GM12878 (cell line): ENCODE data around the gene PTPRD.

Experiments
- CREB1 ChIP-seq: IDR thresholded peaks from 2 replicates; pipeline ENCODE4 v1.6.1; 2012; ENCODE audit warnings: low read depth, mild to moderate bottlenecking, inconsistent platforms
- FOXK2 ChIP-seq: fragments of 450-650 bp; IDR thresholded peaks from 2 replicates; pipeline ENCODE4 v1.6.1; 2017; ENCODE audit warnings: mild to moderate bottlenecking, moderate library complexity
- JUND ChIP-seq: IDR thresholded peaks from 2 replicates; pipeline ENCODE4 v1.6.1; 2012; ENCODE audit warnings: low read depth, mild to moderate bottlenecking, low read length, improper control_type of control experiment, moderate library complexity
- MEF2A ChIP-seq: IDR thresholded peaks from 2 replicates; pipeline ENCODE4 v1.6.1; 2011; ENCODE audit warnings: low read depth, mild to moderate bottlenecking, low read length, moderate library complexity; ENCODE audit not compliant: insufficient read depth
- MYC ChIP-seq: IDR thresholded peaks from 2 replicates; pipeline ENCODE4 v1.6.1; 2011; ENCODE audit warnings: mild to moderate bottlenecking, low read length, moderate library complexity, inconsistent platforms; ENCODE audit not compliant: insufficient read depth, insufficient replicate concordance, insufficient read length, severe bottlenecking
- NFYB ChIP-seq: IDR thresholded peaks from 2 replicates; pipeline ENCODE4 v1.6.1; 2011; ENCODE audit warnings: low read depth, mild to moderate bottlenecking, low read length, improper control_type of control experiment, moderate library complexity; ENCODE audit not compliant: insufficient read depth
- NRF1 ChIP-seq: conservative IDR thresholded peaks from 2 replicates; pipeline ENCODE4 v1.6.1; 2011; ENCODE audit warnings: mild to moderate bottlenecking, low read depth, low read length, improper control_type of control experiment
- POLR2AphosphoS5 ChIP-seq: IDR thresholded peaks from 2 replicates; pipeline ENCODE4 v1.6.1; 2011; ENCODE audit warnings: mild to moderate bottlenecking, low read length, inconsistent platforms
- TF ChIP-seq, protein P1 (sequence below), 3 experiments: IDR thresholded peaks in 2 of 3; conservative IDR thresholded peaks in 1 of 3; 2 replicates each; pipeline ENCODE4 v1.5.1; 2011; ENCODE audit warnings: low read depth in 3 of 3, low read length in 3 of 3, mild to moderate bottlenecking in 3 of 3, control low read depth in 2 of 3, moderate library complexity in 2 of 3, inconsistent platforms in 1 of 3, mixed read lengths in 1 of 3; ENCODE audit not compliant: control insufficient read depth in 2 of 3, insufficient read depth in 1 of 3; ENCODE audit errors: extremely low read depth in 1 of 3
- TF ChIP-seq, protein P2 (sequence below): fragments of 450-650 bp; IDR thresholded peaks from 2 replicates; pipeline ENCODE4 v1.6.1; 2016; ENCODE audit warnings: mild to moderate bottlenecking, moderate library complexity, borderline replicate concordance
- TF ChIP-seq, protein P3 (sequence below): fragments of 450-650 bp; IDR thresholded peaks from 2 replicates; pipeline ENCODE4 v1.6.1; 2017; ENCODE audit warnings: mild to moderate bottlenecking
- TF ChIP-seq, protein P4 (sequence below): fragments of 450-650 bp; IDR thresholded peaks from 2 replicates; pipeline ENCODE4 v1.6.1; 2018; ENCODE audit warnings: borderline replicate concordance, mild to moderate bottlenecking; ENCODE audit not compliant: partially characterized antibody

DNA sequence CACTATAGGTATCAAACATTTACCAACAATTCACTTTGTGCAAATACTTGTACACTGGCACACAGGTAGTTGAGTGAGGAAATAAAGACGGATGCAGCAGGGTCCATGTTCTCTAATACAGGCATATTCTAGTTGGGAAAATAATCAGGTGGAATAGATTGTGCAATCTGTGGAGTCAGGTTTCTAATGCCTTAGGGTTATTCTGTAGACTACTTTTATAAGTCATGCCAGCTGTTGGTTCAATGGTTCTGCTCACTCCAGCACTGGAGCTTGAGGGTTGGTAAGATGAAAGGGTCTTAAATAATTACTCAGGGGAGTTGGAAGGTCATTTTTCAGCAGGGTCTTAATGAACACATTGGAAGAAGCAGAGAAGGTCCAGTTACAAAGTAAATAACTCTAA, 2123.0 kb downstream of the PTPRD start:
- TF ChIP-seq MYC = no peak
- TF ChIP-seq, protein P1, sequence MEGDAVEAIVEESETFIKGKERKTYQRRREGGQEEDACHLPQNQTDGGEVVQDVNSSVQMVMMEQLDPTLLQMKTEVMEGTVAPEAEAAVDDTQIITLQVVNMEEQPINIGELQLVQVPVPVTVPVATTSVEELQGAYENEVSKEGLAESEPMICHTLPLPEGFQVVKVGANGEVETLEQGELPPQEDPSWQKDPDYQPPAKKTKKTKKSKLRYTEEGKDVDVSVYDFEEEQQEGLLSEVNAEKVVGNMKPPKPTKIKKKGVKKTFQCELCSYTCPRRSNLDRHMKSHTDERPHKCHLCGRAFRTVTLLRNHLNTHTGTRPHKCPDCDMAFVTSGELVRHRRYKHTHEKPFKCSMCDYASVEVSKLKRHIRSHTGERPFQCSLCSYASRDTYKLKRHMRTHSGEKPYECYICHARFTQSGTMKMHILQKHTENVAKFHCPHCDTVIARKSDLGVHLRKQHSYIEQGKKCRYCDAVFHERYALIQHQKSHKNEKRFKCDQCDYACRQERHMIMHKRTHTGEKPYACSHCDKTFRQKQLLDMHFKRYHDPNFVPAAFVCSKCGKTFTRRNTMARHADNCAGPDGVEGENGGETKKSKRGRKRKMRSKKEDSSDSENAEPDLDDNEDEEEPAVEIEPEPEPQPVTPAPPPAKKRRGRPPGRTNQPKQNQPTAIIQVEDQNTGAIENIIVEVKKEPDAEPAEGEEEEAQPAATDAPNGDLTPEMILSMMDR (IDR thresholded peaks at IDR 0.05 in 2 of 3, conservative IDR thresholded peaks at IDR 0.05 in 1 of 3; ENCODE audit: control insufficient read depth in 2 of 3, extremely low read depth in 1 of 3, insufficient read depth in 1 of 3, low read depth in 3 of 3, low read length in 3 of 3) = no peak
- TF ChIP-seq, protein P2, sequence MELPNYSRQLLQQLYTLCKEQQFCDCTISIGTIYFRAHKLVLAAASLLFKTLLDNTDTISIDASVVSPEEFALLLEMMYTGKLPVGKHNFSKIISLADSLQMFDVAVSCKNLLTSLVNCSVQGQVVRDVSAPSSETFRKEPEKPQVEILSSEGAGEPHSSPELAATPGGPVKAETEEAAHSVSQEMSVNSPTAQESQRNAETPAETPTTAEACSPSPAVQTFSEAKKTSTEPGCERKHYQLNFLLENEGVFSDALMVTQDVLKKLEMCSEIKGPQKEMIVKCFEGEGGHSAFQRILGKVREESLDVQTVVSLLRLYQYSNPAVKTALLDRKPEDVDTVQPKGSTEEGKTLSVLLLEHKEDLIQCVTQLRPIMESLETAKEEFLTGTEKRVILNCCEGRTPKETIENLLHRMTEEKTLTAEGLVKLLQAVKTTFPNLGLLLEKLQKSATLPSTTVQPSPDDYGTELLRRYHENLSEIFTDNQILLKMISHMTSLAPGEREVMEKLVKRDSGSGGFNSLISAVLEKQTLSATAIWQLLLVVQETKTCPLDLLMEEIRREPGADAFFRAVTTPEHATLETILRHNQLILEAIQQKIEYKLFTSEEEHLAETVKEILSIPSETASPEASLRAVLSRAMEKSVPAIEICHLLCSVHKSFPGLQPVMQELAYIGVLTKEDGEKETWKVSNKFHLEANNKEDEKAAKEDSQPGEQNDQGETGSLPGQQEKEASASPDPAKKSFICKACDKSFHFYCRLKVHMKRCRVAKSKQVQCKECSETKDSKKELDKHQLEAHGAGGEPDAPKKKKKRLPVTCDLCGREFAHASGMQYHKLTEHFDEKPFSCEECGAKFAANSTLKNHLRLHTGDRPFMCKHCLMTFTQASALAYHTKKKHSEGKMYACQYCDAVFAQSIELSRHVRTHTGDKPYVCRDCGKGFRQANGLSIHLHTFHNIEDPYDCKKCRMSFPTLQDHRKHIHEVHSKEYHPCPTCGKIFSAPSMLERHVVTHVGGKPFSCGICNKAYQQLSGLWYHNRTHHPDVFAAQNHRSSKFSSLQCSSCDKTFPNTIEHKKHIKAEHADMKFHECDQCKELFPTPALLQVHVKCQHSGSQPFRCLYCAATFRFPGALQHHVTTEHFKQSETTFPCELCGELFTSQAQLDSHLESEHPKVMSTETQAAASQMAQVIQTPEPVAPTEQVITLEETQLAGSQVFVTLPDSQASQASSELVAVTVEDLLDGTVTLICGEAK = no peak
- no peak for TF ChIP-seq JUND
- TF ChIP-seq, protein P3, sequence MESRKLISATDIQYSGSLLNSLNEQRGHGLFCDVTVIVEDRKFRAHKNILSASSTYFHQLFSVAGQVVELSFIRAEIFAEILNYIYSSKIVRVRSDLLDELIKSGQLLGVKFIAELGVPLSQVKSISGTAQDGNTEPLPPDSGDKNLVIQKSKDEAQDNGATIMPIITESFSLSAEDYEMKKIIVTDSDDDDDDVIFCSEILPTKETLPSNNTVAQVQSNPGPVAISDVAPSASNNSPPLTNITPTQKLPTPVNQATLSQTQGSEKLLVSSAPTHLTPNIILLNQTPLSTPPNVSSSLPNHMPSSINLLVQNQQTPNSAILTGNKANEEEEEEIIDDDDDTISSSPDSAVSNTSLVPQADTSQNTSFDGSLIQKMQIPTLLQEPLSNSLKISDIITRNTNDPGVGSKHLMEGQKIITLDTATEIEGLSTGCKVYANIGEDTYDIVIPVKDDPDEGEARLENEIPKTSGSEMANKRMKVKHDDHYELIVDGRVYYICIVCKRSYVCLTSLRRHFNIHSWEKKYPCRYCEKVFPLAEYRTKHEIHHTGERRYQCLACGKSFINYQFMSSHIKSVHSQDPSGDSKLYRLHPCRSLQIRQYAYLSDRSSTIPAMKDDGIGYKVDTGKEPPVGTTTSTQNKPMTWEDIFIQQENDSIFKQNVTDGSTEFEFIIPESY = no peak
- TF ChIP-seq NRF1 = no peak
- no peak for TF ChIP-seq CREB1
- TF ChIP-seq, protein P4, sequence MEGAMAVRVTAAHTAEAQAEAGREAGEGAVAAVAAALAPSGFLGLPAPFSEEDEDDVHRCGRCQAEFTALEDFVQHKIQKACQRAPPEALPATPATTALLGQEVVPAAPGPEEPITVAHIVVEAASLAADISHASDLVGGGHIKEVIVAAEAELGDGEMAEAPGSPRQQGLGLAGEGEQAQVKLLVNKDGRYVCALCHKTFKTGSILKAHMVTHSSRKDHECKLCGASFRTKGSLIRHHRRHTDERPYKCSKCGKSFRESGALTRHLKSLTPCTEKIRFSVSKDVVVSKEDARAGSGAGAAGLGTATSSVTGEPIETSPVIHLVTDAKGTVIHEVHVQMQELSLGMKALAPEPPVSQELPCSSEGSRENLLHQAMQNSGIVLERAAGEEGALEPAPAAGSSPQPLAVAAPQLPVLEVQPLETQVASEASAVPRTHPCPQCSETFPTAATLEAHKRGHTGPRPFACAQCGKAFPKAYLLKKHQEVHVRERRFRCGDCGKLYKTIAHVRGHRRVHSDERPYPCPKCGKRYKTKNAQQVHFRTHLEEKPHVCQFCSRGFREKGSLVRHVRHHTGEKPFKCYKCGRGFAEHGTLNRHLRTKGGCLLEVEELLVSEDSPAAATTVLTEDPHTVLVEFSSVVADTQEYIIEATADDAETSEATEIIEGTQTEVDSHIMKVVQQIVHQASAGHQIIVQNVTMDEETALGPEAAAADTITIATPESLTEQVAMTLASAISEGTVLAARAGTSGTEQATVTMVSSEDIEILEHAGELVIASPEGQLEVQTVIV = no peak
- TF ChIP-seq NFYB = no peak
- TF ChIP-seq POLR2AphosphoS5 = no peak
- no peak for TF ChIP-seq MEF2A
- TF ChIP-seq FOXK2 = no peak
